Keratinocyte (primary cell): Measurements from ENCODE around the gene CLPTM1L. TPM values are rescaled to one million over a fixed set of nuclear protein-coding genes. Genes with fewer than 3 reads are reported as not detected.

ENCODE experiments used
- DNase-seq: peaks from one replicate; pipeline ENCODE4 v3.0.0-alpha.2; 2011; ENCODE audit warnings: low read depth, missing footprints, low spot score
- FAIRE-seq: peaks from 2 replicates; lab custom pipeline; 2011; peaks lifted over from hg19 to GRCh38; lab: Jason Lieb, UNC
- H2AFZ ChIP-seq: 2 replicates; pipeline ENCODE4 v1.6.0; 2012; ENCODE audit warnings: low read length, control low read depth, inconsistent platforms; ENCODE audit not compliant: control insufficient read depth
- H3K27ac ChIP-seq: 2 replicates; pipeline ENCODE4 v1.5.1; 2011; ENCODE audit warnings: low read length; ENCODE audit not compliant: control insufficient read depth, insufficient read depth
- H3K27me3 ChIP-seq: 3 replicates; pipeline ENCODE4 v1.6.0; 2011; ENCODE audit warnings: low read length; ENCODE audit not compliant: control insufficient read depth, insufficient read depth; ENCODE audit errors: extremely low read depth
- H3K36me3 ChIP-seq, 2 experiments: 2 replicates in 1 of 2; 3 replicates in 1 of 2; pipeline ENCODE4 v1.5.1; 2011; ENCODE audit warnings: low read length in 2 of 2, mild to moderate bottlenecking in 1 of 2; ENCODE audit not compliant: control insufficient read depth in 2 of 2, insufficient read depth in 2 of 2; ENCODE audit errors: extremely low read depth in 1 of 2
- H3K4me1 ChIP-seq: 3 replicates; pipeline ENCODE4 v1.5.1; 2011; ENCODE audit warnings: low read length; ENCODE audit not compliant: control insufficient read depth, insufficient read depth; ENCODE audit errors: extremely low read depth
- H3K4me2 ChIP-seq: 3 replicates; pipeline ENCODE4 v1.6.0; 2011; ENCODE audit warnings: low read depth, low read length; ENCODE audit not compliant: control insufficient read depth, insufficient read depth; ENCODE audit errors: extremely low read depth
- H3K4me3 ChIP-seq, 3 experiments: fragments of 200-600 bp in 1 of 3; sonication (generic) in 1 of 3; 2 replicates in 2 of 3; 3 replicates in 1 of 3; pipeline ENCODE4 v1.5.1; 2011 to 2016; ENCODE audit warnings: low read length in 3 of 3, mild to moderate bottlenecking in 3 of 3, control low read depth in 2 of 3, inconsistent platforms in 1 of 3, low read depth in 1 of 3, mixed read lengths in 1 of 3, mixed run types in 1 of 3, moderate library complexity in 1 of 3; ENCODE audit not compliant: control insufficient read depth in 2 of 3, insufficient read depth in 2 of 3; ENCODE audit errors: extremely low read depth in 1 of 3
- H3K79me2 ChIP-seq: 2 replicates; pipeline ENCODE4 v1.6.0; 2012; ENCODE audit warnings: low read length; ENCODE audit not compliant: control insufficient read depth, insufficient read depth
- H3K9ac ChIP-seq: 3 replicates; pipeline ENCODE4 v1.6.0; 2011; ENCODE audit warnings: low read length; ENCODE audit not compliant: control insufficient read depth, insufficient read depth; ENCODE audit errors: extremely low read depth
- H3K9me1 ChIP-seq: 3 replicates; pipeline ENCODE4 v1.6.0; 2011; ENCODE audit warnings: low read length; ENCODE audit not compliant: control insufficient read depth, insufficient read depth; ENCODE audit errors: extremely low read depth
- H3K9me3 ChIP-seq: 2 replicates; pipeline ENCODE4 v1.5.1; 2012; ENCODE audit warnings: low read depth, low read length; ENCODE audit not compliant: control insufficient read depth
- H4K20me1 ChIP-seq: 3 replicates; pipeline ENCODE4 v1.6.0; 2011; ENCODE audit warnings: low read length; ENCODE audit not compliant: control insufficient read depth, insufficient read depth; ENCODE audit errors: extremely low read depth
- CTCF ChIP-seq, 3 experiments: IDR thresholded peaks in 1 of 3; conservative IDR thresholded peaks in 1 of 3; optimal IDR thresholded peaks in 1 of 3; 2 replicates in 2 of 3; 3 replicates in 1 of 3; pipeline versions ENCODE3 to v1.5.1; 2011; ENCODE audit warnings: low read length in 3 of 3, mild to moderate bottlenecking in 3 of 3, moderate library complexity in 2 of 3, control low read depth in 1 of 3, inconsistent platforms in 1 of 3; ENCODE audit not compliant: insufficient read depth in 2 of 3; ENCODE audit errors: extremely low read depth in 1 of 3
- EZH2 ChIP-seq: IDR thresholded peaks from one replicate; pipeline ENCODE4 v1.6.1; 2012; ENCODE audit warnings: inconsistent platforms, mild to moderate bottlenecking, low read length, moderate library complexity
- dilution Hi-C: fragments of 300-500 bp; cut with MboI; formaldehyde crosslinking; loops from one replicate; pipeline ENCODE4 v1.7.0; 2020; ENCODE audit warnings: low sequenced_read_pairs; ENCODE audit not compliant: extremely low pct_ligation_motif_present
- polyA plus RNA-seq, 5 experiments: library from polyadenylated mRNA; depleted of rRNA in 3 of 5; stranded (reverse) in 3 of 5; stranded (forward) in 1 of 5; unstranded in 1 of 5; fragments of >200 nt; gene quantifications; 1 replicate in 1 of 5; 2 replicates in 3 of 5; 3 replicates in 1 of 5; pipeline versions ENCODE4 v1.2.1 to v1.2.3, GENCODE V29; 2011 to 2012; ENCODE audit warnings: missing spikeins in 2 of 5, low read depth in 1 of 5, low replicate concordance in 1 of 5

Gene CLPTM1L
- polyA plus RNA-seq, 1 donor (not counting 4 experiments of a cell fraction or from before 2014, with no cell fraction given): 142 TPM

DNA sequence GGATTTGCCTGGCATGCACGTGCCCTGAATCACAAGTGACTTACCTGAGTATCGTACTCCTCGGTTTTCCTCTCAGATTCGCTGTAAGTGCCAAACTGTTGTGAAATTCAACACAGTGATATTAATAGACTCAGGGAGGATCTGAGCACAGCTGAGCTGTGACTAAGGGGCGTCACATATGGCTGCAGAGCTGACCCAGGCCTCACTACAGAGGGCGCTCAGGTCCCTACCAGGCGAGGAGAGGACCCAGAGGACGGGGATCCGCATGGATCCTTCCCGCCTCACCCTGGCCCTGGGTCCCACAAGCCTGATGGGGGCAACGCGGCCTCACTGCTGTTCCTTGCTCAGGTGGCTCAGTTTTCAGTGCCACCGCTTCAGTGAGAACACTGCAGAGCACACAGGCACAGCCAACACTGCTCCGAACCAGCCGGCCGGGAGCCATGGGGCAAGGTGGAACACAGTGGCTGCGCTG is 20.1 kb downstream of the CLPTM1L start:
- H3K27me3 ChIP-seq: no peaks in the 10 kb centered on the region
- H3K79me2 ChIP-seq: peaks cover 2% of the 10 kb centered on the region
- peaks cover 14% of the 10 kb centered on the region for H3K4me1 ChIP-seq
- DNase-seq (no peak), FAIRE-seq (no peak)
- H3K9me3 ChIP-seq: peaks cover 4% of the 10 kb centered on the region
- no peak overlapping the region for H3K9ac ChIP-seq
- no peak for TF ChIP-seq CTCF (optimal IDR thresholded peaks at IDR 0.05 in 1 of 3, IDR thresholded peaks at IDR 0.05 in 1 of 3, conservative IDR thresholded peaks at IDR 0.05 in 1 of 3; ENCODE audit: extremely low read depth in 1 of 3, insufficient read depth in 2 of 3, low read length in 3 of 3)
- TF ChIP-seq EZH2: no peak
- dilution Hi-C loops: no loop called here
- no peaks in the 10 kb centered on the region for H3K9me1 ChIP-seq
- no peak overlapping the region for H3K4me2 ChIP-seq
- peaks cover 41% of the 10 kb centered on the region in 2 experiments for H3K36me3 ChIP-seq
- H4K20me1 ChIP-seq: peaks cover 3% of the 10 kb centered on the region
- H2AFZ ChIP-seq: no peak overlapping the region
- H3K27ac ChIP-seq: no peak overlapping the region
- no peak overlapping the region for H3K4me3 ChIP-seq

- Histone ChIP-seq H3K9me3 (peaks cover 4% of the 10 kb centered on the region), H3K4me3 (no peak overlapping the region), H2AFZ (no peak overlapping the region), H3K4me2 (no peak overlapping the region), H3K9ac (no peak overlapping the region), H3K27ac (no peak overlapping the region), H3K79me2 (peaks cover 2% of the 10 kb centered on the region), H3K27me3 (no peaks in the 10 kb centered on the region), H4K20me1 (peaks cover 3% of the 10 kb centered on the region), H3K36me3 (peaks cover 41 to 45% of the 10 kb centered on the region in 2 experiments), H3K9me1 (no peaks in the 10 kb centered on the region), H3K4me1 (peaks cover 12% of the 10 kb centered on the region)
- FAIRE-seq (no peak), DNase-seq (no peak)
- dilution Hi-C loops: no loop called here
- TF ChIP-seq CTCF (optimal IDR thresholded peaks at IDR 0.05 in 1 of 3, IDR thresholded peaks at IDR 0.05 in 1 of 3, conservative IDR thresholded peaks at IDR 0.05 in 1 of 3; ENCODE audit: extremely low read depth in 1 of 3, insufficient read depth in 2 of 3, low read length in 3 of 3): no peak
- TF ChIP-seq EZH2: no peak
Observed at GRCh38 chr5:1324301-1324700, 20.6 kb downstream of the CLPTM1L start.
